Measurements from ENCODE around the gene FRAS1.

Gene FRAS1

DNA sequence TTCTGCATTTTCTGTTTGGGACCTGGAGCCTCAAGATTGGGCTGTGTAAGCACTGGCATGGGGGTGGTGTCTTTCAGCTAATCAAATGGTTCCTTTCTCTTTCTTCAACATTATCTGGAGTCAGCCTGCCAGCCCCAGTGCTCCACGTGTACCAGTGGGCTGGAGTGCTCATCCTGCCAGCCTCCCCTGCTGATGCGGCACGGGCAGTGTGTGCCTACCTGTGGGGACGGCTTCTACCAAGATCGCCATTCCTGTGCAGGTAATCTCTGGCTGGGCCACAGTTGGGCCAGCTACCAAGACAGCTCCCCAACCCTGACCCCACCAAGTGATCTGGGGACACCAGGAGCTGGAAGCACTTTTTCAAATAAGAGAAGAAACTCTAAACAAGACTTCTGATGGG lies 229.2 kb downstream of the FRAS1 start:
- H3K27me3 ChIP-seq (ENCODE audit: control insufficient read depth in 1 of 2, insufficient read depth in 2 of 2, low read length in 2 of 2): no peaks in the 10 kb centered on the region
- no peak overlapping the region for H3K9ac ChIP-seq (ENCODE audit: low read length in 2 of 2)
- H3K36me3 ChIP-seq (ENCODE audit: control insufficient read depth in 2 of 2, insufficient read depth in 2 of 2, low read length in 2 of 2): no peaks in the 10 kb centered on the region
- no peaks in the 10 kb centered on the region for H3K4me1 ChIP-seq (ENCODE audit: control insufficient read depth, insufficient read depth, low read length)
- no peaks in the 10 kb centered on the region for H3K9me3 ChIP-seq (ENCODE audit: control insufficient read depth in 2 of 2, low read length in 2 of 2)
- no peak overlapping the region for H3K27ac ChIP-seq (ENCODE audit: low read length)
- H3K4me3 ChIP-seq (ENCODE audit: low read length in 2 of 2): no peak overlapping the region

DNA sequence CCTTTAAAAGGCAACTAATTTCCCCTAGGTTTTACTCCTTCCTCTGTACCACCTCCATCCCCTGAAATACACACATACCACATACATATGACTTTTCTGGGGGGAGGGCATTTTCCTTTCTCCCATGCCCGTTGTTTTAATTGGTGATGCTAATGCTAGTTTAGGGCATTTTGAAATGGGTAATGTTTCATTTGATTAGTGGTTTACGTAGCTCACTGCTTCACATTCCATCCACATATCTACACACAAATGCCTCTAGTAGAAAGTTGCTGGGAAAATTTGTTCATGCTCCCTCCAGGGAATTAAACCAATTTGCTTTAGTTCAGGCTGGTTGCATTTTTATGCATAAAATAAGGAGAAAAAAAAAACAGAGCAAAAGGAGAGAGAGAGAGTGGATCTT lies 231.2 kb downstream of the FRAS1 start:
- Histone ChIP-seq H3K9me3 (ENCODE audit: control insufficient read depth in 2 of 2, low read length in 2 of 2) (no peaks in the 10 kb centered on the region), H3K9ac (ENCODE audit: low read length in 2 of 2) (no peak overlapping the region), H3K36me3 (ENCODE audit: control insufficient read depth in 2 of 2, insufficient read depth in 2 of 2, low read length in 2 of 2) (no peaks in the 10 kb centered on the region), H3K27ac (ENCODE audit: low read length) (no peak overlapping the region), H3K27me3 (ENCODE audit: control insufficient read depth in 1 of 2, insufficient read depth in 2 of 2, low read length in 2 of 2) (no peaks in the 10 kb centered on the region), H3K4me1 (ENCODE audit: control insufficient read depth, insufficient read depth, low read length) (no peaks in the 10 kb centered on the region), H3K4me3 (ENCODE audit: low read length in 2 of 2) (no peak overlapping the region)

DNA sequence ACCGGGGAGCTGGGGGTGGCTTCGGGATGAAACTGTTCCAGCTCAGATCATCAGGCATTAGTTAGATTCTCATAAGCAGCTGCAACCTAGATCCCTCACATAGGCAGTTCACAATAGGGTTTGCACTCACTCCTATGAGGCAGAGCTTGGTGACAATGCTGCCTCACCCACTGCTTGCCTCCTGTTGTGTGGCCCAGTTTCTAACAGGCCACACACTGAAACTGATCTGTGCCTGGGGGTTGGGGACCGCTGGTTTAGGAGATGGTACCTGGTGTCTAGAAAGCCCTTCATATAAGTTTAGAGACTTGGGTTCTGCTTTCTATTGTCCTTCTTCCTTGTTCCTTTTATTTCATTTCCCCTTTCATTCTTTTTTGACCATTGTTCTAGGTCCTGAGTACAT lies 234.2 kb downstream of the FRAS1 start:
- Histone ChIP-seq H3K9me3 (ENCODE audit: control insufficient read depth in 2 of 2, low read length in 2 of 2) (no peaks in the 10 kb centered on the region), H3K36me3 (ENCODE audit: control insufficient read depth in 2 of 2, insufficient read depth in 2 of 2, low read length in 2 of 2) (no peaks in the 10 kb centered on the region), H3K4me1 (ENCODE audit: control insufficient read depth, insufficient read depth, low read length) (peaks cover 6% of the 10 kb centered on the region), H3K27me3 (ENCODE audit: control insufficient read depth in 1 of 2, insufficient read depth in 2 of 2, low read length in 2 of 2) (no peaks in the 10 kb centered on the region), H3K9ac (ENCODE audit: low read length in 2 of 2) (no peak overlapping the region), H3K4me3 (ENCODE audit: low read length in 2 of 2) (no peak overlapping the region), H3K27ac (ENCODE audit: low read length) (no peak overlapping the region)

DNA sequence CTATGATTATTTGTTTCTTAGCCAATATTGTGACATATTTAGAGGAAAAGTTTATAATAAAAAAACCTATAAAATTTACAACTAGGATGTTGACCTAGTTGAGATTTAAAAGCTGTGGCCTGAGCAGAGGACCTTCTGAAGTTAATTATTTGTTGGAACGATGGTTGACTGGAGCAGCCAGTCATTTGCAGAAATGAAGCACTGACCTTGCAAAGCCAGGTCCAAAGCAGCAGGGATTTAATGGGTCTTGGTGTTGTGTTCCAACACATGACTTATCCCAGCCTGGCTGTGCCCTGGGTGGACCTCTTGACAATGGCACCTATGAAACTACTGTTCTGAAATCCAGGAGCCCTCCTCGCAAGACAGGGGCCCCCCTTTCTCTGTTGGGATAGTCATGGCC lies 235.2 kb downstream of the FRAS1 start:
- Histone ChIP-seq H3K27ac (ENCODE audit: low read length) (no peak overlapping the region), H3K27me3 (ENCODE audit: control insufficient read depth in 1 of 2, insufficient read depth in 2 of 2, low read length in 2 of 2) (no peaks in the 10 kb centered on the region), H3K9me3 (ENCODE audit: control insufficient read depth in 2 of 2, low read length in 2 of 2) (no peaks in the 10 kb centered on the region), H3K9ac (ENCODE audit: low read length in 2 of 2) (no peak overlapping the region), H3K4me3 (ENCODE audit: low read length in 2 of 2) (no peak overlapping the region), H3K4me1 (ENCODE audit: control insufficient read depth, insufficient read depth, low read length) (peaks cover 9% of the 10 kb centered on the region), H3K36me3 (ENCODE audit: control insufficient read depth in 2 of 2, insufficient read depth in 2 of 2, low read length in 2 of 2) (no peaks in the 10 kb centered on the region)

DNA sequence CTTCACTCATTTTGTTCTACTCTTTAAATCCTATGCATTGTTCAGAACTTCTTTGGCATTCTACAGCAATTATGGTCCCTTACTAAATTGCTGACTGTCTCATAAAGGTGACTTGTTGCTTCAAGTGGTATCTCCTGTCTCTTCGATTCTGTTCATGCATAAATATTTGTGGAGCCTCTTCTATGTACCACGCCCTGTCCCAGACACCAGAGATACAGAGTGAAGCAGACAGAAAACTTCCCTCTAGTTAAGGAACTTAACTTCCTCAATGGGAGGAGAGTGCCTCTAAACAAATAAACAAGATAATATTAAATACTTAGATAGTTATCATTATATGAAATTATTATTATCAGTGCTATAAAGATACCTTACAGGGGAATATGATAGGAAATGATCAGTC lies 235.7 kb downstream of the FRAS1 start:
- Histone ChIP-seq H3K4me1 (ENCODE audit: control insufficient read depth, insufficient read depth, low read length) (peaks cover 9% of the 10 kb centered on the region), H3K9me3 (ENCODE audit: control insufficient read depth in 2 of 2, low read length in 2 of 2) (no peaks in the 10 kb centered on the region), H3K4me3 (ENCODE audit: low read length in 2 of 2) (no peak overlapping the region), H3K27ac (ENCODE audit: low read length) (no peak overlapping the region), H3K36me3 (ENCODE audit: control insufficient read depth in 2 of 2, insufficient read depth in 2 of 2, low read length in 2 of 2) (no peaks in the 10 kb centered on the region), H3K9ac (ENCODE audit: low read length in 2 of 2) (no peak overlapping the region), H3K27me3 (ENCODE audit: control insufficient read depth in 1 of 2, insufficient read depth in 2 of 2, low read length in 2 of 2) (no peaks in the 10 kb centered on the region)

DNA sequence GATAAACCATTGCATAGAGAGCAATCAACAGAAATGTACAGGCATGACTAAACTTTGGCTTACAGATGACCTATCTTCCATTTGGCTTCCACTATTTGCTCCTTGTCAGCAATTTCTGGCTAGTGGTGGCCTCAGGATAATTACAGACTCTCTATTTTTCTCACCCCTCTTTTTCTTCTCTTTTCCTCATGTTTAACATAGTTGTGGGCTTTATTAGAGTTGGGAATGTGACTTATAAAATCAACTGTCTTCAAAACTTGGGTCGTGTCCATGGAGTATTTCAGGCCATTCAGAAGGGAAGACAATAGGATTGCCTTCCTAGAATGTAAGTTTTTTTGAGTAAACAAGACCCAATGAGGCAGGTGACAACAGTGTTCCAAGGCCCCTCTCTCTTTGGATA lies 236.2 kb downstream of the FRAS1 start:
- Histone ChIP-seq H3K36me3 (ENCODE audit: control insufficient read depth in 2 of 2, insufficient read depth in 2 of 2, low read length in 2 of 2) (no peaks in the 10 kb centered on the region), H3K27me3 (ENCODE audit: control insufficient read depth in 1 of 2, insufficient read depth in 2 of 2, low read length in 2 of 2) (no peaks in the 10 kb centered on the region), H3K9me3 (ENCODE audit: control insufficient read depth in 2 of 2, low read length in 2 of 2) (no peaks in the 10 kb centered on the region), H3K4me1 (ENCODE audit: control insufficient read depth, insufficient read depth, low read length) (peaks cover 9% of the 10 kb centered on the region), H3K27ac (ENCODE audit: low read length) (no peak overlapping the region), H3K4me3 (ENCODE audit: low read length in 2 of 2) (no peak overlapping the region), H3K9ac (ENCODE audit: low read length in 2 of 2) (no peak overlapping the region)

DNA sequence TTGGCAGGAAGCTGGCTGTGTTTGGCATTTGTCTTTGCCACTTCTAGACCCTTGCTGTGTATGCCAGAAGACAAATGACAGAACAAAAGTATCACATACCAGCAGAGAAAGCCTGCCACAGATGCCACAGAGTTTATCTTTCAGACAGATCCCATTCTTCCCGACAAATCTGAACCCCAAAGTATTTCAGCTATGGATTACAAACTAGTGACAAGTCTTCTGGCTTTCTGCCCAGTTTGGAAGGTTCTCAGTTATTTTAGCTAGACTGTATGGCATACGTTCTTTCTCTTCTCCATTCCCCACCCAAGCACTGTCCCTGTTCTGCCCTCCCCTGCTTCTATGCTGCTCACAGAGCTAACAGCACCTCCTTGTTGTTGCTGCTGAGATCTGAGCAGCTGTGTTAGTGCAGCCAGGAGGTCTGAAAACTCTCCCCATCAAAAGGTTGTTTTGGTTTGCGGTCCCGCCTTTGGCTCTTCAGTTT lies 236.7 kb downstream of the FRAS1 start:
- Histone ChIP-seq H3K4me1 (ENCODE audit: control insufficient read depth, insufficient read depth, low read length) (peaks cover 9% of the 10 kb centered on the region), H3K9ac (ENCODE audit: low read length in 2 of 2) (no peak overlapping the region), H3K9me3 (ENCODE audit: control insufficient read depth in 2 of 2, low read length in 2 of 2) (no peaks in the 10 kb centered on the region), H3K4me3 (ENCODE audit: low read length in 2 of 2) (no peak overlapping the region), H3K36me3 (ENCODE audit: control insufficient read depth in 2 of 2, insufficient read depth in 2 of 2, low read length in 2 of 2) (no peaks in the 10 kb centered on the region), H3K27me3 (ENCODE audit: control insufficient read depth in 1 of 2, insufficient read depth in 2 of 2, low read length in 2 of 2) (no peaks in the 10 kb centered on the region), H3K27ac (ENCODE audit: low read length) (no peak overlapping the region)

DNA sequence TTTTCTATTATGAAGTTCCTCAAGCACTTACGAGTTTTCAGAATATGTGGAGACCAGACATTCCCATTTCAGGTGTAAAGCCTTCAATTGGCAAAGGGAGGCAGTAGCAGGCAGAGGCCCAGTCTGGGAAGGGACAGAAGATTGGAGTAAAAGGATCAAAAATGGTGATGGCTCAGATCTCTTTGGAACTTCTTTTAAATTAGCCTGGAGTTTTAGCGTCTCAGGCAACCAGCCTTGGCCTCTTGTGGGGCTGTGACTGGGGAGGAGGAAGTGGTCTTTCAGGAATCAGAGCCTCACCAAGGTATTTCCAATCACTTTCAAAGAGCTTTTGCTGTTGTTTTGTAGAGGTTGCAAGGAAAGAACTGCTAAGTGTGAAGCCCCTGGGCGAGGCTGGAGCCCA lies 239.1 kb downstream of the FRAS1 start:
- Histone ChIP-seq H3K27ac (ENCODE audit: low read length) (no peak overlapping the region), H3K9ac (ENCODE audit: low read length in 2 of 2) (no peak overlapping the region)

DNA sequence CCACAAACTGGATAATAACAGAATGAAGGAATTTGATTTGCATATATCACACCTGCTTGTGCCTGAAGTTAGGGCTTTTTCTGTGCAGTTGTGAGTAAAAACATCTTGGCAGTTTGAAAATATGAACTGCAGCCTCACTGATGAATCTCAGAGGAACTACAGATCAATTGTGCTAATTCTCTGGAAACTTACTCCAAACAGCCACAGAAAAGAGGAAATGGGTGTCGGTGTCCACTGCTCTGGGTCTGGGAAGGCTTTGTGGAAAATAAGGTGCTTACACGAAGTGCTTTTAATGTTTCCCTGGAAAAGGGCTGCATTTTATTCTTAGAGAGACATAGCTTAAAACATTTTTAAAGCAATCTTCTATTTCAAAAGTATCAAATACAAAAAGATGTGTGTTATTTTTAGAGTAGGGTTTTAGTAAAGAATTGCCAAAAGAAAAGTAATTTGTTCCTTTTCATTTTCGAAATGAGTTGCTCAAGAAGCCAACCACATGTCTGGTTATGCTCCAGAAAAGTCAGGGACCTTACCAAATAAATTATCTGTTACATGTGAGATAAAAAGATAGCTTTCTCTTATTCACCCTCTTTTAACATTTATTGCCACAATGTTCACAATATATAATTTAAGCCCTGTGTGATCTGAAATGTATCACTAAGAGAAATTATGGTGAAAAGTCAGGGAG lies 240.1 kb downstream of the FRAS1 start:
- Histone ChIP-seq H3K4me3 (ENCODE audit: low read length in 2 of 2) (no peak overlapping the region), H3K27ac (ENCODE audit: low read length) (no peak overlapping the region), H3K9me3 (ENCODE audit: control insufficient read depth in 2 of 2, low read length in 2 of 2) (no peaks in the 10 kb centered on the region), H3K36me3 (ENCODE audit: control insufficient read depth in 2 of 2, insufficient read depth in 2 of 2, low read length in 2 of 2) (no peaks in the 10 kb centered on the region), H3K4me1 (ENCODE audit: control insufficient read depth, insufficient read depth, low read length) (peaks cover 14% of the 10 kb centered on the region), H3K27me3 (ENCODE audit: control insufficient read depth in 1 of 2, insufficient read depth in 2 of 2, low read length in 2 of 2) (no peaks in the 10 kb centered on the region), H3K9ac (ENCODE audit: low read length in 2 of 2) (no peak overlapping the region)

More for the DNA sequence above, 239.1 kb downstream of the FRAS1 start:
- no peaks in the 10 kb centered on the region for H3K27me3 ChIP-seq (ENCODE audit: control insufficient read depth in 1 of 2, insufficient read depth in 2 of 2, low read length in 2 of 2)
- no peaks in the 10 kb centered on the region for H3K9me3 ChIP-seq (ENCODE audit: control insufficient read depth in 2 of 2, low read length in 2 of 2)
- H3K4me3 ChIP-seq (ENCODE audit: low read length in 2 of 2): no peak overlapping the region
- H3K4me1 ChIP-seq (ENCODE audit: control insufficient read depth, insufficient read depth, low read length): peaks cover 14% of the 10 kb centered on the region
- H3K36me3 ChIP-seq (ENCODE audit: control insufficient read depth in 2 of 2, insufficient read depth in 2 of 2, low read length in 2 of 2): no peaks in the 10 kb centered on the region

DNA sequence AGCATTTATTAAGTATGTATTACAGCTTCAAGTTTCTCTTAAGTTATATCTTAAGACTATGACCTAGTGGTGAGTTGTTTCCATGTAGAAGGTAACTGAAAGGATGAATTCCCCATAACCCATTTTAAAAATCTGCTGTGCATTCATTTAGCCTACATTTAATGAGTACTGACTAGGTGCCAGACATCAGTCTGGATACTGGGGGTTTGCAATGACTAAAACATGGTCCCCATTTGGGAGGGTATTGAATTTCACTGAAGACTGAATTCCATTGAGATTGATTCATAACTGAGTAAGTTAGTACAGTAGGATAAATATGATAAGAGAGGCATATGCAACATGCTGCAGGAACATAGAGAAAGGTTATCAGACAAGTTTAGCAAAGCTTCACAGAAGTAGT lies 241.5 kb downstream of the FRAS1 start:
- Histone ChIP-seq H3K9ac (ENCODE audit: low read length in 2 of 2) (no peak overlapping the region), H3K36me3 (ENCODE audit: control insufficient read depth in 2 of 2, insufficient read depth in 2 of 2, low read length in 2 of 2) (no peaks in the 10 kb centered on the region), H3K27ac (ENCODE audit: low read length) (no peak overlapping the region), H3K4me1 (ENCODE audit: control insufficient read depth, insufficient read depth, low read length) (peaks cover 14% of the 10 kb centered on the region), H3K4me3 (ENCODE audit: low read length in 2 of 2) (no peak overlapping the region), H3K9me3 (ENCODE audit: control insufficient read depth in 2 of 2, low read length in 2 of 2) (no peaks in the 10 kb centered on the region), H3K27me3 (ENCODE audit: control insufficient read depth in 1 of 2, insufficient read depth in 2 of 2, low read length in 2 of 2) (no peaks in the 10 kb centered on the region)

DNA sequence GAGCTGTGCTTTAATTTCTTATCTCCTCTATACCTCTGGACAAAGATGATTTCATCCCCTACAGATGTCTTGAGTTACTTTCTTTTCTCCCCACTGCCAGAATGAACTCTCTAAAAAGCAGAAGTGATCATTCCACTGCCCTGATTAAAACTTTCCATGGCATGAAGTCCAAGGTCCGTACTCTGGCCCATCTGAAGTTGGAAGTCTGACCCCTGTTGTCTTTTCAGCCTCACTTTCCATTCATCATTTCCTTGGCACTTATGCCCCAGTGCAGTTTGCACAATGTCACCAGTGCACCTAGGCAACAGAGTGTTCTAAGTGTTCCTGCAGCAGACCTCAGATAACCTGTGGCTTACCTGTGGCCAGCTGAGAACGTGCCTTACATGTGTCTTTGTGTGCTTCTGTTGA lies 242.4 kb downstream of the FRAS1 start:
- Histone ChIP-seq H3K27ac (ENCODE audit: low read length) (no peak overlapping the region), H3K4me3 (ENCODE audit: low read length in 2 of 2) (no peak overlapping the region), H3K9ac (ENCODE audit: low read length in 2 of 2) (no peak overlapping the region), H3K27me3 (ENCODE audit: control insufficient read depth in 1 of 2, insufficient read depth in 2 of 2, low read length in 2 of 2) (no peaks in the 10 kb centered on the region), H3K4me1 (ENCODE audit: control insufficient read depth, insufficient read depth, low read length) (peaks cover 8% of the 10 kb centered on the region), H3K9me3 (ENCODE audit: control insufficient read depth in 2 of 2, low read length in 2 of 2) (no peaks in the 10 kb centered on the region), H3K36me3 (ENCODE audit: control insufficient read depth in 2 of 2, insufficient read depth in 2 of 2, low read length in 2 of 2) (no peaks in the 10 kb centered on the region)

Data from stomach smooth muscle (tissue), 2 donors.